ENCODE results near the gene PAK5. TPM values are rescaled to one million over a fixed set of nuclear protein-coding genes. Genes with fewer than 3 reads are reported as not detected.

The PAK5 gene
- total RNA-seq, 1 experiment from 2014 or later, result not detected

DNA sequence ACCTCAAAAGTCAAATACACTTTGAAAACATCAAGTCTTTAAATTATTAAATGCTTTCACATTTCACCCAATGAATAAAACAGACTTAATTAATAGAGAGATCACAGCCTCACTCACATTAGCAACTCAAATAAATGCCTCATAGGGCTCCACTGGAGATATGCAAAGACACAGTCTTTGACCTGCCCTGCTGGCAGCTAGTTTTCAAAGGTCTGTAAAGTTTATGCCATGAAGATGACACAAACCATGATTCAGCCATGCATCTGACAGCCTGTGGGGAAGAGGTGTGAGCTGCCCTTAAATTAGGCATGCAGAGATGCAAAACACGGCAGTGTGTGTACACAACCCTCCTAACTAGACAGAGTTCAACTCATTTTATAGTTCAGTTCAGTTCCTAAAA lies 83.6 kb downstream of the PAK5 start:
- DNase-seq (ENCODE audit: low read depth, low spot score), result no peak
- Histone ChIP-seq H3K36me3 (ENCODE audit: control insufficient read depth, insufficient read depth, low read length) (no peaks in the 10 kb centered on the region), H3K27ac (ENCODE audit: low read length) (no peak overlapping the region), H3K4me1 (ENCODE audit: control insufficient read depth, insufficient read depth, low read length) (no peaks in the 10 kb centered on the region), H3K4me3 (ENCODE audit: low read depth in 2 of 2, low read length in 2 of 2) (no peak overlapping the region), H3K9me3 (ENCODE audit: control insufficient read depth, insufficient read depth, low read depth, low read length) (no peaks in the 10 kb centered on the region), H3K27me3 (ENCODE audit: control insufficient read depth, insufficient read depth, low read length) (no peaks in the 10 kb centered on the region)
- CTCF ChIA-PET, result no interaction called here
- ATAC-seq, result no peak
- in situ Hi-C loops (cut with HindIII; ENCODE audit: low pct_unique_long_range_greater_than_20kb, low sequenced_read_pairs), result no loop called here
- no TSS peak for BruUV-seq (replicated peaks)
- no peak for TF ChIP-seq TCF7L2 (IDR thresholded peaks at IDR 0.05; ENCODE audit: low read depth, low read length)
- no peak for TF ChIP-seq REST (IDR thresholded peaks at IDR 0.05; ENCODE audit: insufficient read depth in 1 of 2, low read depth in 2 of 2, low read length in 1 of 2)
- TF ChIP-seq SIN3A (IDR thresholded peaks at IDR 0.05; ENCODE audit: borderline replicate concordance, insufficient read depth, low read depth, low read length), result no peak
- TF ChIP-seq, protein P1, sequence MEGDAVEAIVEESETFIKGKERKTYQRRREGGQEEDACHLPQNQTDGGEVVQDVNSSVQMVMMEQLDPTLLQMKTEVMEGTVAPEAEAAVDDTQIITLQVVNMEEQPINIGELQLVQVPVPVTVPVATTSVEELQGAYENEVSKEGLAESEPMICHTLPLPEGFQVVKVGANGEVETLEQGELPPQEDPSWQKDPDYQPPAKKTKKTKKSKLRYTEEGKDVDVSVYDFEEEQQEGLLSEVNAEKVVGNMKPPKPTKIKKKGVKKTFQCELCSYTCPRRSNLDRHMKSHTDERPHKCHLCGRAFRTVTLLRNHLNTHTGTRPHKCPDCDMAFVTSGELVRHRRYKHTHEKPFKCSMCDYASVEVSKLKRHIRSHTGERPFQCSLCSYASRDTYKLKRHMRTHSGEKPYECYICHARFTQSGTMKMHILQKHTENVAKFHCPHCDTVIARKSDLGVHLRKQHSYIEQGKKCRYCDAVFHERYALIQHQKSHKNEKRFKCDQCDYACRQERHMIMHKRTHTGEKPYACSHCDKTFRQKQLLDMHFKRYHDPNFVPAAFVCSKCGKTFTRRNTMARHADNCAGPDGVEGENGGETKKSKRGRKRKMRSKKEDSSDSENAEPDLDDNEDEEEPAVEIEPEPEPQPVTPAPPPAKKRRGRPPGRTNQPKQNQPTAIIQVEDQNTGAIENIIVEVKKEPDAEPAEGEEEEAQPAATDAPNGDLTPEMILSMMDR (IDR thresholded peaks at IDR 0.05), result no peak
- TF ChIP-seq POLR2AphosphoS5 (IDR thresholded peaks at IDR 0.05; ENCODE audit: low read depth, low read length), result no peak
- POLR2A ChIA-PET, result interaction anchor here (0.7 kb wide), 1 partner anchor 12 kb away, joined by 3 read pairs; no protein-coding TSS in a partner anchor
- intact Hi-C loops (cut with micrococcal nuclease; ENCODE audit: unreplicated experiment), result no loop called here

GRCh38 chr20:9744551-9744950 lies 94.3 kb downstream of the PAK5 start:
- DNase-seq (ENCODE audit: low read depth, low spot score), result no peak
- CTCF ChIA-PET, result no interaction called here

More at GRCh38 chr20:9744551-9744950, 94.3 kb downstream of the PAK5 start:
- no TSS peak for BruUV-seq (replicated peaks)
- no peak overlapping the region for H3K4me3 ChIP-seq (ENCODE audit: low read depth in 2 of 2, low read length in 2 of 2)
- no peaks in the 10 kb centered on the region for H3K9me3 ChIP-seq (ENCODE audit: control insufficient read depth, insufficient read depth, low read depth, low read length)
- H3K4me1 ChIP-seq (ENCODE audit: control insufficient read depth, insufficient read depth, low read length), result no peaks in the 10 kb centered on the region
- in situ Hi-C loops (cut with HindIII; ENCODE audit: low pct_unique_long_range_greater_than_20kb, low sequenced_read_pairs), result no loop called here
- no peaks in the 10 kb centered on the region for H3K27me3 ChIP-seq (ENCODE audit: control insufficient read depth, insufficient read depth, low read length)
- TF ChIP-seq, protein P1 (IDR thresholded peaks at IDR 0.05), result no peak
- no peak for TF ChIP-seq REST (IDR thresholded peaks at IDR 0.05; ENCODE audit: insufficient read depth in 1 of 2, low read depth in 2 of 2, low read length in 1 of 2)
- no peak for TF ChIP-seq SIN3A (IDR thresholded peaks at IDR 0.05; ENCODE audit: borderline replicate concordance, insufficient read depth, low read depth, low read length)
- TF ChIP-seq TCF7L2 (IDR thresholded peaks at IDR 0.05; ENCODE audit: low read depth, low read length), result no peak
- TF ChIP-seq POLR2AphosphoS5 (IDR thresholded peaks at IDR 0.05; ENCODE audit: low read depth, low read length), result no peak
- no peak for ATAC-seq
- H3K27ac ChIP-seq (ENCODE audit: low read length), result no peak overlapping the region
- intact Hi-C loops (cut with micrococcal nuclease; ENCODE audit: unreplicated experiment), result no loop called here
- POLR2A ChIA-PET, result no interaction called here
- H3K36me3 ChIP-seq (ENCODE audit: control insufficient read depth, insufficient read depth, low read length), result no peaks in the 10 kb centered on the region

Measured in Panc1 (cell line).